Thoracic aorta (tissue), 2 donors: ENCODE results near the gene SPAG9. TPM values are rescaled to one million over a fixed set of nuclear protein-coding genes. Genes with fewer than 3 reads are reported as not detected.

ENCODE experiments used
- ATAC-seq: fragments of 150-250 bp; one replicate; pipeline ENCODE4 v1.8.0; 2017; ENCODE audit warnings: low read depth; ENCODE audit not compliant: insufficient number of reproducible peaks, low FRiP score
- DNase-seq: peaks from one replicate; pipeline ENCODE4 v3.0.0-alpha.2; 2020; ENCODE audit warnings: low spot score
- H3K27ac ChIP-seq, 2 donors: fragments of 200-600 bp; sonication (generic); 1 replicate in 1 of 2; 2 replicates in 1 of 2; pipeline ENCODE4 v1.5.1; 2016; ENCODE audit warnings: mild to moderate bottlenecking in 2 of 2, moderate library complexity in 2 of 2
- H3K27me3 ChIP-seq: fragments of 200-600 bp; sonication (generic); replicated peaks from 2 replicates; pipeline ENCODE4 v1.6.0; 2016; ENCODE audit warnings: mild to moderate bottlenecking; ENCODE audit not compliant: insufficient read depth
- H3K36me3 ChIP-seq: fragments of 200-600 bp; sonication (generic); one replicate; pipeline ENCODE4 v1.5.1; 2016
- H3K4me1 ChIP-seq, 2 donors: fragments of 200-600 bp; sonication (generic); 1 replicate in 1 of 2; 2 replicates in 1 of 2; pipeline versions ENCODE4 v1.5.1 to v1.6.0; 2016; ENCODE audit warnings: low read depth in 2 of 2, mild to moderate bottlenecking in 1 of 2; ENCODE audit not compliant: control insufficient read depth in 1 of 2
- H3K4me3 ChIP-seq: fragments of 200-600 bp; sonication (generic); 2 replicates; pipeline ENCODE4 v1.5.1; 2016; ENCODE audit warnings: mild to moderate bottlenecking
- H3K9me3 ChIP-seq: fragments of 200-600 bp; sonication (generic); 2 replicates; pipeline ENCODE4 v1.5.1; 2016
- CTCF ChIP-seq: fragments of 200-600 bp; sonication (generic); IDR thresholded peaks from one replicate; pipeline ENCODE4 v1.5.1; 2019; ENCODE audit warnings: antibody characterized with exemption
- total RNA-seq, 2 donors: library from RNA; depleted of rRNA; stranded (reverse); fragments of >200 nt; gene quantifications; one replicate each; pipeline versions ENCODE4 v1.1.0 to v1.2.3, GENCODE V29; 2016

Gene SPAG9
- 100 to 1,000 TPM; 105 to 162 TPM for total RNA-seq

- DNase-seq: peak; percentile 91
- no peaks in the 10 kb centered on the region for H3K9me3 ChIP-seq
- TF ChIP-seq CTCF: no peak
- H3K36me3 ChIP-seq: no peaks in the 10 kb centered on the region
- ATAC-seq: peak; percentile 81
- peak within 1 kb of the TSS; percentile 95 to 100 for H3K27ac ChIP-seq
- peak within 1 kb of the TSS; percentile 79 for H3K4me3 ChIP-seq
- H3K27me3 ChIP-seq: no peaks in the 10 kb centered on the region
- H3K4me1 ChIP-seq: peaks cover 19 to 30% of the 10 kb centered on the region in 2 donors
Measured at GRCh38 chr17:51120739-51121619, at the start of gene SPAG9. Gene SPAG9, minus strand, starts transcription at chr17:51120868. Its CDS starts 212 bp downstream, at chr17:51120656.

GRCh38 chr17:51169340-51169739 lies 48.7 kb upstream of the SPAG9 start:
- DNase-seq (no peak), ATAC-seq (no peak)
- H3K9me3 ChIP-seq: no peaks in the 10 kb centered on the region
- H3K27me3 ChIP-seq: no peaks in the 10 kb centered on the region
- H3K36me3 ChIP-seq: peaks cover 31% of the 10 kb centered on the region
- TF ChIP-seq CTCF: no peak
- peaks cover 14% of the 10 kb centered on the region in 2 donors for H3K4me1 ChIP-seq
- no peak overlapping the region for H3K4me3 ChIP-seq
- no peak overlapping the region for H3K27ac ChIP-seq

DNA sequence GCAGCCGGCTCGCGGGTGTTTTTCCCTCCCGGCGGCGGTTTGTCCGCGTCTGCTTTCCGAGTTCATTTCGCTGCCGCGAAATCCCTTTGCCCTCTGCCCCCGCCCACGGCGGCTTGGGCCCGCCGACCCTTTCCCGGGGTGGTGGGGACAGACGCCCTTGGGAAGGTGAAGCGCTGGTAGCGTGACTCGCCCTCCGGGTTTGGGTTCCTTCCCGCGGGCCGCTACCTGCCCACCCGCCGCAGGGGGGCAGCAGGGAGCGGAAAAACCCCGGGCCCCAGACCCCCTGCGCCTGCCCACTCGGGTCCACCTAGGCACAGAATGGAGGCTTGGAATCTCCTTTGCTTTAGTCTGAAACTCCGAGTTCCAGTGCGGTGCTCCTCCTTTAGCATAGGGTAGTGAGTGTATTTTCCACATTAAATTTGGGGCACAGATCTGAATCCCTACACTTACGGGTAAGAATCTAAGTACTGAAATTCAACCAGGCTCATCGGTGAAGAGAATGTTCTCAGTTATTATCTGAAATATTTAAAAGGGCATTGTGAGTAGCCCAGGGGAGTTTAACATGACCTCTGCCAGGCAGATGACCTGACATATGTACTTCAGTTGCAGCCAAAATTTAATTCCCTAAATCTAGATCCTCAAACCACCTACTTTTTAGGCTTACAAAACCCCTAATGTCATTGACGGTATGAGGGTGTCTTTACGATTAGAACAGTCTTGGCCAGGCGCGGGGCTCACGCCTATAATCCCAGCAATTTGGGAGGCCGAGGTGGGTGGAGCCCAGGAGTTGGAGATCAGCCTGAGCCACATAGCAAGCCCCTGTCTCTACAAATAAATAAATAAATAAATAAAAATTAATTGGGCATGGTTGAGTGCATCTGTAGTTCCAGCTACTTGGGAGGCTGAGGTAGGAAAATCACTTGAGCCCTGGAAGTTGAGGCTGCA lies 46.6 kb upstream of the SPAG9 start:
- Histone ChIP-seq H3K27me3 (no peaks in the 10 kb centered on the region), H3K4me3 (peak overlapping the region; percentile 99), H3K36me3 (peaks cover 29% of the 10 kb centered on the region), H3K27ac (peak overlapping the region; percentile 95 to 97), H3K4me1 (peaks cover 14% of the 10 kb centered on the region in 2 donors), H3K9me3 (no peaks in the 10 kb centered on the region)
- TF ChIP-seq CTCF: peak; percentile 62
- DNase-seq: no peak
- ATAC-seq: no peak

DNA sequence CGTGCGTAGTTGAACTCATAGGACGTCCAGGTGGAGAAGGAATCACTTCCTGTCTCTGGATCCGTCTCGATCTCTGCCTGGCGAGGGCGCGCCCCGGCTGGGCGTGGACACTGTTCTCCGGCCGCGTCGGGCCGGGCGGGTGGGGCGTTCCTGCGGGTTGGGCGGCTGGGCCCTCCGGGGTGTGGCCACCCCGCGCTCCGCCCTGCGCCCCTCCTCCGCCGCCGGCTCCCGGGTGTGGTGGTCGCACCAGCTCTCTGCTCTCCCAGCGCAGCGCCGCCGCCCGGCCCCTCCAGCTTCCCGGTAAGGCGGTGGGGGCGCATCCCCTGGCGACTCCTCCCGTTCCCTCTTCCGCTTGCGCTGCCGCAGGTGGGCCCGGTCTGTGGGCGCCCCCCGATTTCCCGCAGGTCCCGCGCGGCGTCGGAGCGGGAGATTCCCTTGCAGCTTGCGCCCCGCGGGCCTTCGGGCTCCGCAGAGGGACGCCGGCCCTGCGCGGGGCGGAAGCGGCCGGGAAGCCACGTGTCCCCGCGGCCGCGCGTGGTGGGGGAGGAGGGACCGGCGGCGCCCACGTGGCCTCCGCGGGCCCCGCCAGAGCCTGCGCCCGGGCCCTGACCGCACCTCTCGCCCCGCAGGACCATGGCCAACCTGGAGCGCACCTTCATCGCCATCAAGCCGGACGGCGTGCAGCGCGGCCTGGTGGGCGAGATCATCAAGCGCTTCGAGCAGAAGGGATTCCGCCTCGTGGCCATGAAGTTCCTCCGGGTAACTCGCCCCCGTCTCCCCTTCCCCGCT lies 45.7 kb upstream of the SPAG9 start, which contains the start of gene NME2:
TSS of gene NME2 (plus strand) at position 214 of the 789 bp plus-strand sequence. CDS start at position 634, 420 bp downstream.
- ATAC-seq (peak; percentile 70), DNase-seq (peak; percentile 60)
- H3K4me3 ChIP-seq: peak within 1 kb of the TSS; percentile 99
- no peaks in the 10 kb centered on the region for H3K9me3 ChIP-seq
- no peaks in the 10 kb centered on the region for H3K27me3 ChIP-seq
- peaks cover 26% of the 10 kb centered on the region for H3K36me3 ChIP-seq
- peaks cover 14% of the 10 kb centered on the region in 2 donors for H3K4me1 ChIP-seq
- TF ChIP-seq CTCF: no peak
- peak within 1 kb of the TSS; percentile 95 to 97 for H3K27ac ChIP-seq
